GM18498 (cell line): ENCODE measurements around the gene CD164L2.
"Not testable (repeated sequence)": the region's sequence is repeated elsewhere in the genome, so short reads cannot be mapped to it uniquely, and the experiment has no call there.

Experiments
- ATAC-seq: cut with Tn5 transposase; IDR thresholded peaks from one replicate; pipeline ENCODE4 v1.9.1; 2021; ENCODE audit warnings: mild to moderate bottlenecking, moderate library complexity; ENCODE audit not compliant: unreplicated experiment

The CD164L2 gene

GRCh38 chr1:27405598-27406361 is 22.6 kb upstream of the CD164L2 start:
- ATAC-seq = not testable (repeated sequence)

GRCh38 chr1:27405074-27405473 is 21.9 kb upstream of the CD164L2 start:
- ATAC-seq = no peak

GRCh38 chr1:27403931-27404330 is 20.8 kb upstream of the CD164L2 start:
- ATAC-seq = no peak

GRCh38 chr1:27403065-27403726 is 20.1 kb upstream of the CD164L2 start:
- ATAC-seq = no peak

- no peak for ATAC-seq
These were observed 19.2 kb upstream of the CD164L2 start for GRCh38 chr1:27402349-27402754.

- ATAC-seq = no peak
These were observed 17.8 kb upstream of the CD164L2 start for GRCh38 chr1:27400963-27401341.

- ATAC-seq = no peak
These were observed 17.2 kb upstream of the CD164L2 start for GRCh38 chr1:27400082-27400962.

- no peak for ATAC-seq
These were observed 16.3 kb upstream of the CD164L2 start for GRCh38 chr1:27399251-27400025.

- no peak for ATAC-seq
These were observed 15.4 kb upstream of the CD164L2 start for GRCh38 chr1:27398405-27399149.

GRCh38 chr1:27397749-27398148 is 14.6 kb upstream of the CD164L2 start:
- ATAC-seq = no peak

GRCh38 chr1:27397110-27397509 is 14.0 kb upstream of the CD164L2 start:
- ATAC-seq = no peak

GRCh38 chr1:27395441-27396195 is 12.5 kb upstream of the CD164L2 start:
- ATAC-seq = no peak

- ATAC-seq = no peak
These were observed 11.8 kb upstream of the CD164L2 start for GRCh38 chr1:27394925-27395324.

- no peak for ATAC-seq
These were observed 11.1 kb upstream of the CD164L2 start for GRCh38 chr1:27394282-27394658.

GRCh38 chr1:27393641-27394281 is 10.6 kb upstream of the CD164L2 start:
- ATAC-seq = no peak

GRCh38 chr1:27392778-27393635 is 9.9 kb upstream of the CD164L2 start:
- peak; percentile 14 for ATAC-seq

GRCh38 chr1:27392096-27392777 is 9.1 kb upstream of the CD164L2 start, which contains the start of gene GPR3:
TSS of gene GPR3 (plus strand) at chr1:27392622. CDS start at chr1:27393799, 1,177 bp downstream.
- peak; percentile 84 for ATAC-seq
